Activated CD8-positive, alpha-beta memory T cell treated with anti-CD3 and anti-CD28 coated beads, Interleukin-2, amount 50 U/mL, for 4 hours (primary cell): ENCODE data around the gene SYNGAP1.
"Not testable (repeated sequence)": the region's sequence is repeated elsewhere in the genome, so short reads cannot be mapped to it uniquely, and the experiment has no call there.

ENCODE experiments used
- DNase-seq: peaks from one replicate; pipeline ENCODE4 v3.0.0-alpha.2; 2020

The SYNGAP1 gene

GRCh38 chr6:33440649-33441309, 20.9 kb downstream of the SYNGAP1 start:
- no peak for DNase-seq

- DNase-seq = no peak
Observed at GRCh38 chr6:33441457-33441856, 21.6 kb downstream of the SYNGAP1 start.

GRCh38 chr6:33442283-33442682, 22.4 kb downstream of the SYNGAP1 start:
- no peak for DNase-seq

- DNase-seq = no peak
Observed at GRCh38 chr6:33443025-33443424, 23.2 kb downstream of the SYNGAP1 start.

DNA sequence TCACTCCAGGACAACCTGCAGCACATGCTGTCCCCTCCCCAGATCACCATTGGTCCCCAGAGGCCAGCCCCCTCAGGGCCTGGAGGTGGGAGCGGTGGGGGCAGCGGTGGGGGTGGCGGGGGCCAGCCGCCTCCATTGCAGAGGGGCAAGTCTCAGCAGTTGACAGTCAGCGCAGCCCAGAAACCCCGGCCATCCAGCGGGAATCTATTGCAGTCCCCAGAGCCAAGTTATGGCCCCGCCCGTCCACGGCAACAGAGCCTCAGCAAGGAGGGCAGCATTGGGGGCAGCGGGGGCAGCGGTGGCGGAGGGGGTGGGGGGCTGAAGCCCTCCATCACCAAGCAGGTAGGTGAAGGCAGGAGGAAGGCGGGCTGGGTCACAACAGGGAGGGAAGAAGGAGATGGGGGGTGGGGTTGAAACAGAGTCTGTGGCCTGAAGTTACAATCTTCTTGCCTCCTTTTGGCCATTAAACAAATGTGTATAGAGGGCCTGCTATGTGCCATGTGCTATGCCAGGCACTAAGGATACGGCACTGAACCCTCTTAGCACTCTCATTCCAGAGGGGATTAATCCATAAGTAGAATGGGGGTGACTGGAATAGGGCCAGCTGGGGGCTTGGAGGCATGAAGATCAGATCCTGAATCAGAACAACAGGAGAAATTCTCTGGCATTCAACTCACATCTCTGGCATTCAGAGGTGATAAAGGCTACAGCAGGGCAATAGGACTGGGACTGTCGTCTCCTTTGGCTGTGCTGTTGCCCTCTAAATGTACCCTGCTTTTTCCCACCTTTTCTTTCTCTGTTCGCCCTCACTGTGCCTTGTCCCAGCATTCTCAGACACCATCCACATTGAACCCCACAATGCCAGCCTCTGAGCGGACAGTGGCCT, 24.0 kb downstream of the SYNGAP1 start:
- DNase-seq = no peak

DNA sequence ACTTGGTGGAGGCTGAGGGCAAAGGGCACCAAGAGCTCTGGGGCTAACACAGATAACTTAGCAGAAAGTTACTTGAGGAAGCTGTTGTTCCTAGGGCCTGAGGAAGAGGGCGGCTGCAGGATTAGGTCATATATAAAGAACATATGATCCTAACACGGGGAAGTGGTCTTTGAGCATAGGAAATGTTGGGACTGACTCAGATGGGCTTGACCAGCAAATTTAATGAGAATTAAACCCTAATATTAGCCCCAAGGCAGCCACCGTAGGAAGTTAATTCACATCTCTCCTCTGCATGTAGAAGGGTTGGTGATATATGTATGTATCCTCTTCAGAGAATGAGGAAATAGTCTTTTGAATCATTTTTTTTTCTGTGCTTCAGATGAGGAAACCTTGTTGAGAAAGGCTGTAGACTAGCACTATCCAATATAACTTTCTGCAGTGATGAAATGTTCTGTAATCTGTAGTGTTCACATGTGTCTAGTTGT, 25.3 kb downstream of the SYNGAP1 start:
- DNase-seq = no peak

GRCh38 chr6:33446356-33446755, 26.5 kb downstream of the SYNGAP1 start:
- no peak for DNase-seq

DNA sequence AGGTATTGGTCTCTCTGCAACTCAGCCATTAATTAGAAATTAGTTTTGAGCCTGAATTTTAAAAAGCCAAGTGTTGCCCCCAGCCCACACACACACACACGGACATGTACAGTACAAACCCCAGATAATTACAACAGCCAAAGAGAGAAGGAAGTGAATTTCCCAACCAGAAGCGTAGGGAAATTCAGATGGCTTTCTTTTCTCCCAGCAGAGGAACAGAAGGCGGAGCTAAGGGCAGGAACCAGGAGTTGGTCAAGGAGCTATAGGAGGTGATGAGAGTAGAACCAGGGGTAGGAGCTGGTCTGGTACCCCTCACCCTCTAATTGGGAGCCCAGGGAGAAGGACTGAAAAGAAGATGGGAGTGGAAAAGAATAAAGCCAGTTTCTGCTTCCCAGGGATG, 30.6 kb downstream of the SYNGAP1 start:
- DNase-seq = no peak

DNA sequence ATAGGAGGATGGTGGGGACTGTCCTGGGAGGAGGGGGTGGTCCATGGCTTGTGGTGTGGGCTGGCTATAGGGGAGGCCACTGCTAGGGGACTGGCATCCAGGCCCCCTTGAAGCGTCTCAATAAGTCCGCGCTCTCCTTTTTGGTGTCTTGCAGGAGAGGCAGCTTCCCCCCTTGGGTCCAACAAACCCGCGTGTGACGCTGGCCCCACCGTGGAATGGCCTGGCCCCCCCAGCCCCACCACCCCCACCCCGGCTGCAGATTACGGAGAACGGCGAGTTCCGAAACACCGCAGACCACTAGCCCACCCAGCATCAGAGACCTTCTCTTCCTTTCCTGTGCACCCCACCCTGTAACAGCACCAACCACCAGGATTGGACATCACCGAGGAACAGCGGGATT, 31.7 kb downstream of the SYNGAP1 start:
- no peak for DNase-seq

DNA sequence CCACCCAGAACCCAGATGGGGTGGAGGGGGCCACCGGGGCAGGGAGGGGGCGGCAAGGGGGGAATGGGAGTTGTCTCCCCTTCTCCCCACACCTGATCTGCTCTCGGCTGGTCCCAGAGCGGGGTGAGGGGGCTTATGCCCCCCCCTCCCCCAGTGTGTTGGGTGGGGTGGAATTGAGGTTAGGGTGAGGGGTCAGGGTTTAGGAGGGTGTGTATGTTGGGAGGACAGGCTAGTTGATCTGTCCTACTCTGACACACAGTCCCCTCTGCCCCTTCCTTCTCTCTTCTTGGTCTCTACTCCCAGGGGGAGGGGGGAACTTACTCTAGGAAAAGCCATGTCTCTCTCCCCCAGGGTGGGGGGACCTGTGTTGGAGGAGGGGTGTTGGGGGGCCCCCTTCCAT, 32.6 kb downstream of the SYNGAP1 start:
- no peak for DNase-seq

DNA sequence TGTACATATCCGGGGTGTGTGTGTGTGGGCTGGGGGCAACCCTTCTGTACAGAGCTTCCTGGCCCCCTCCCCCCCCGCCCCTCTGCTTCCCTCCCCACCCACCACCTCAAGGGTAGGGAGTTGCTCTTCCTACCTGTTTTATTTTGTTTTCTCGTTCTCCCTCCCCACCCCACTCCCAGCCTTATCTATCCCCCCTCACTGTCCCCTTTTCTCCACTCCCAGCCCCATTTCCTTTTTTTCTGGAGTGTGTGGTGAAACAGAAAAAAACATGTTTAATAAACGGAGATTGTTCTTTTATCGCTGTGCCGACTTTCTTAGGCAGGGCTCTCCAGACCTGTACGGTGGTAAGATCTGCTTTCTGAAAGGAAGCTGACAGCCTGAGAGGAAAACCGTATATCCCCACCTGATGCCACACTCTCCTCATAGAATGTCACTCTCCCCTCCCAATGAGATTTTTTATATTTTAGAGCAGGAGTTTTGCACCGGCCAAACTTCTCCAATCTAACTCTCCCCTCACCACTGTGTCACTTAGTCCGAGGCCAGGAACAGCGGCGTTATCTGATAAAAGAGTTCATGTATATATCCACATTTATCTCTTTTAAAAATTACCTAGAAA, 33.6 kb downstream of the SYNGAP1 start:
- no peak for DNase-seq

DNA sequence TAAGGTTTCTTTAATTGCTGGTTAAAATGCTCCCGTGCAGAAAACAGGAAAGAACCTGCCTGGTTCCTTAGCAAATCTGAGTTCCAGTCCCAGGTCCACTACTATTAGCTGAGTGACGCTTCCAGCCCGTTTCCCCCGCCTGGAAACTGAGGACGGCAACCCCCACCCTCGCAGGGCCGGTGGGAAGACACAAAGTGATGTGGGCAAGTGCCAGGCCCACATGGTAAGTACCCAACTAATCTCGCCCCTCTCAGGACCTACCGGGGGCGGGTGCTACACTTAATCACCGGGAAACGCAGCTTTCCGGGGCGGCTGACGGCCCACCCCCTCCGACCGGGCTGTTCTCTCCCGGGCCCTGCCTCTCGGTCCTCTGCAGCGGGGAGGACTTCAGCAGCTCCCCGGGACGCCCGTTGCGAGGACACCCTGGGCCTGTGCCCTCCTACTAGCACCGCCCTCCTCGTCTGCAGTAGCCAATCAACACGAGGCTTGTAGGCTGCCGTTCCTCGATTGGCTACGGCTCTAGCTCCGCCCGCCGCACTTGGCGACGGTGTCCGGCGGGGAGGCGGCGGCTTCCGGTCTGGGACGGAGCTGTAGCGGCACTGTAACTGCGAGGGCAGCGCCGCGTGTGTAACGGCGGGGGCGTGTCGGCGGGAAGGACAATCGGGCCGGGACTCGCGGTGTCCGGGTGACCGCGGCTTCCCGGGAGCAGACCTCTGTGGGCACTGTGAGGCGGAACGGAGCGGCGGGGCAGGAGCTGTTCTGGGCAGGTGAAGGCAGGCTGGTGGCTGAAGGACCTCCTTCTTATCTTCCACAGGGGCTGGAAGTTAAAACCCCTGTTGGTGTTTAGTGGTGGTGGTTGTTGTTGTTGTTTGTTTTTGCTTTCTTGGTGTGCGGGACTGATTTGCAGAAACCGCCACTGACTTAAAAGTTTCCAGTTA, 34.4 kb downstream of the SYNGAP1 start, which contains the start of gene ZBTB9:
Gene ZBTB9, plus strand, starts transcription at position 568 of the 938 bp plus-strand sequence. CDS start 525 bp downstream, outside the sequence.
- DNase-seq = peak; percentile 92

DNA sequence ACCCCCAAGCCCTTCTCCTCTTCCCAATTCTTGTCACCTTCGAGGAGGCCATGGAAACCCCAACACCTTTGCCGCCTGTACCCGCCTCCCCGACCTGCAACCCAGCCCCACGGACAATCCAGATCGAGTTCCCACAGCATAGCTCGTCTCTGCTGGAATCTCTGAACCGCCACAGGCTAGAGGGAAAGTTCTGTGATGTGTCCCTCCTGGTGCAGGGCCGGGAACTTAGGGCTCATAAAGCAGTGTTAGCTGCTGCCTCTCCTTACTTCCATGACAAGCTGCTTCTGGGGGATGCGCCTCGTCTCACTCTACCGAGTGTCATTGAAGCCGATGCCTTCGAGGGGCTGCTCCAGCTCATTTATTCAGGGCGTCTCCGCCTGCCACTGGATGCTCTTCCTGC, 35.2 kb downstream of the SYNGAP1 start:
- DNase-seq = no peak

GRCh38 chr6:33456156-33456555, 36.3 kb downstream of the SYNGAP1 start:
- DNase-seq = no peak

DNA sequence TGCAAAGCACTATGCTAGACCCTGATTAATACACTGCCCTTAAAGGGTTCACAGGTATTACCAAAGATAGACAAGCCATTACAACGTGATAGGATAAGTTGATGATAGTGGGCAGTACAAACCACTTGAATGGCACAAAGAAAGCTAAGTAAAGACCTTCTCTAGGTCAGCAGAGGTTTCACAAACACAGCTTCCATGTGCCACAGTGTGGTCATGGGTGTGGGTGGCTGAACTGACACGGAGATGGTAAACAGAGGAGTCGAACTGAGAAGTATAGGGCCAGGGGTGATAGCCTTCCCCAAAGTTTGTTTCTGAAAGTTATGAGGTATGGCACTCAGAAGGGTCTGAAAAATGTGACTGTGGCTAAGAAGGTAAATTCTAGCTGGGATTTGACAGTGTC, 38.8 kb downstream of the SYNGAP1 start:
- no peak for DNase-seq

DNA sequence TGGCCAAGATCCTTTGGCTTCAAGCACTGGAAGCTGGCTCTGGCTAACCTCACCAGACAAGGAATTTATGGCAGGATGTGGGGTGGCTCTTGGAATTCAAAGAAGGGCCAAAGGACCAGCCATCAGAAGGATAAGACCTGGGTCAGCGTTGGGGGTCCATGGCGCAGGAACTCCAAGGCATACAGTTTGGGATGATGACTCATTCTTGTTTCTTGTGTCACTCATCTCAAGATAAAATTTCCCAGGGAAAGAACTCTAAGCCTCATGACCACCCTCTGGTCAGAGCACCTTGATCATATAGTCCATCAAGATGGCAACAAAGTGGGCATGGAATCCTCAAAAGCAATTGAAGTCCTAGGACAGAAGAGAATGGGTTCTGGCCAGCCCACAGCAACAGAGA, 39.4 kb downstream of the SYNGAP1 start:
- no peak for DNase-seq

DNA sequence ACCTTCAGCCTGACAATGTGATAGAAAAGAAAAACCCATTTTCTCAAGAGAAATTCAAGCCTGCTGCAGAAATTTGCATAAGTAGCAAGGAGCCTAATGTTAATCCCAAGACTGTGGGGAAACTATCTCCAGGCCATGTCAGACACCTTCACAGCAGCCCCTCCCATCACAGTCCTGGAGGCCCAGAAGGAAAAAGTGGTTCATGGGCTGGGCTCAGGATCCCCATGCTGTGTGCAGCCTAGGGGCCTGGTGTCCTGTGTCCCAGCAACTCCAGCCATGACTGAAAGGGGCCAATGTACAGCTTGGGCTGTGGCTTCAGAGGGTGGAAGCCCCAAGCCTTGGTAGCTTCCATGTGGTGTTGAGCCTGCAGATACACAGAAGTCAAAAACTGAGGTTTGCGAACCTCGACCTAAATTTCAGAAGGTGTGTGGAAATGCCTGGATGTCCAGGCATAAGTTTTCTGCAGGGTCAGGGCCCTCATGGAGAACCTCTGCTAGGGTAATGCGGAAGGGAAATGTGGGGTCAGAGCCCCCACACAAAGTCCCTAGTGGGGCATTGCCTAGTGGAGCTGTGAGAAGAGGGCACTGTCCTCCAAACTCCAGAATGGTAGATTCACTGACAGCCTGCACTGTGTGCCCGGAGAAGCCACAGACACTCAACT, 46.3 kb downstream of the SYNGAP1 start:
- no peak for DNase-seq

GRCh38 chr6:33467091-33467490, 47.2 kb downstream of the SYNGAP1 start:
- no peak for DNase-seq

GRCh38 chr6:33469661-33470060, 49.8 kb downstream of the SYNGAP1 start:
- DNase-seq = no peak

DNA sequence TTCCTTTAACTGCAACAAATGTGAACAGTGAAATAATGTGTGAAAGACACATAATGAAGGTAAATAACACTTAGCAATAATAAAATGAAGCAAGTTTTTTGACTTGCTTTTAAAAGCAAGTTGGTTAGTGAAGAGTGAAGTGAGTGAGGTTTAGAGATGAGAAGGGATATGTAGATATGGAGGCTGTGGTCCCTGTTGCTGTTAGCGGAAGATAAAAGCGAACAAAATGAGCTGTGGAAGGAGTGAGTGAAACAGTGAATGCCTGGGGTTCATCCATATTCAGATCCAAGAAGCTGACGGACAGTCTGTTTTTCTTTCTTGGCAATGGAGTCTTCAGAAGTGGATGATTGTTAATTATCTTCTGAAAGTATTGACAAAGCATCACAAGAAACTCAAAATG, 58.0 kb downstream of the SYNGAP1 start:
- no peak for DNase-seq

DNA sequence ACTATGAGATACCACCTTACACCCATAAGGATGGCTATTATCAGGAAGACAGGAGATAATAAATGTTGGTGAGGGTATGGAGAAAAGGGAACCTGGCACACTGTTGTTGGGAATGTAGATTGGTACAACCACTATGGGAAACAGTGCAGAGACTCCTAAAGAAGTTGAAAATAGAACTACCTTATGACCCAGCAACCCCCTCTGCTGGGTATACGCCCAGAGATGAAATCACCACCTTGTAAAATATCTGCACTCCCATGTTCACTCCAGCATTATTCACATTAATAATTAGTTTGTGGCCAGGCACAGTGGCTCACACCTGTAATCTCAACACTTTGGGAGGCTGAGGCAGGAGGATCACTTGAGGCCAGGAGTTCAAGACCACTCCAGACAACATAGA, 61.3 kb downstream of the SYNGAP1 start:
- no peak for DNase-seq

GRCh38 chr6:33482620-33483019, 62.8 kb downstream of the SYNGAP1 start:
- DNase-seq = not testable (repeated sequence)
